ENCODE measurements around the gene PPP1R10.
A peak's percentile ranks its signal among the peaks of the same experiment; 100 is the strongest.

The PPP1R10 gene

GRCh38 chr6:30615219-30615957 lies 1.7 kb downstream of the PPP1R10 start:
- Mint-ChIP-seq H3K4me1 (ENCODE audit: low read depth in 2 of 2) (peaks cover 41 to 48% of the 10 kb centered on the region in 2 donors), H3K27me3 (no peaks in the 10 kb centered on the region), H3K27ac (peak overlapping the region; percentile 100), H3K4me3 (peak overlapping the region; percentile 95 to 97), H3K36me3 (ENCODE audit: insufficient read depth) (peaks cover 66% of the 10 kb centered on the region), H3K9me3 (no peaks in the 10 kb centered on the region)
- no peak for ATAC-seq (replicated peaks)
- peak; percentile 38 to 45 (median 43) for DNase-seq

- peaks cover 66% of the 10 kb centered on the region for H3K36me3 Mint-ChIP-seq (ENCODE audit: insufficient read depth)
- H3K4me3 Mint-ChIP-seq, result peak overlapping the region; percentile 95 to 97
- DNase-seq (peak; percentile 86 to 88 (median 87)), ATAC-seq (replicated peaks) (peak; percentile 59)
- no peaks in the 10 kb centered on the region for H3K9me3 Mint-ChIP-seq
- H3K27ac Mint-ChIP-seq, result peak overlapping the region; percentile 100
- no peaks in the 10 kb centered on the region for H3K27me3 Mint-ChIP-seq
- H3K4me1 Mint-ChIP-seq (ENCODE audit: low read depth in 2 of 2), result peaks cover 43 to 53% of the 10 kb centered on the region in 2 donors
These were observed 2.2 kb downstream of the PPP1R10 start for GRCh38 chr6:30614843-30615218.

- Mint-ChIP-seq H3K4me1 (ENCODE audit: low read depth in 2 of 2) (peaks cover 49 to 59% of the 10 kb centered on the region in 2 donors), H3K36me3 (ENCODE audit: insufficient read depth) (peaks cover 66% of the 10 kb centered on the region)
- peak in 1 of 3 experiments; percentile 24 for DNase-seq
These were observed 2.8 kb downstream of the PPP1R10 start for GRCh38 chr6:30614044-30614842.

GRCh38 chr6:30613251-30614043 lies 3.6 kb downstream of the PPP1R10 start:
- H3K36me3 Mint-ChIP-seq (ENCODE audit: insufficient read depth), result peaks cover 67% of the 10 kb centered on the region
- H3K4me1 Mint-ChIP-seq (ENCODE audit: low read depth in 2 of 2), result peaks cover 50 to 54% of the 10 kb centered on the region in 2 donors
- peak overlapping the region; percentile 34 to 97 for H3K4me3 Mint-ChIP-seq
- H3K9me3 Mint-ChIP-seq, result no peaks in the 10 kb centered on the region
- no peak for ATAC-seq (replicated peaks)
- no peak for DNase-seq
- peak overlapping the region; percentile 100 for H3K27ac Mint-ChIP-seq
- no peaks in the 10 kb centered on the region for H3K27me3 Mint-ChIP-seq

More at GRCh38 chr6:30614044-30614842, 2.8 kb downstream of the PPP1R10 start:
- peak overlapping the region; percentile 100 for H3K27ac Mint-ChIP-seq
- no peak for ATAC-seq (replicated peaks)
- peak overlapping the region; percentile 95 to 97 for H3K4me3 Mint-ChIP-seq
- H3K27me3 Mint-ChIP-seq, result no peaks in the 10 kb centered on the region
- no peaks in the 10 kb centered on the region for H3K9me3 Mint-ChIP-seq

GRCh38 chr6:30612687-30613248 lies 4.3 kb downstream of the PPP1R10 start:
- Mint-ChIP-seq H3K4me1 (ENCODE audit: low read depth in 2 of 2) (peaks cover 47 to 53% of the 10 kb centered on the region in 2 donors), H3K36me3 (ENCODE audit: insufficient read depth) (peaks cover 68% of the 10 kb centered on the region), H3K27me3 (no peaks in the 10 kb centered on the region), H3K4me3 (no peak overlapping the region), H3K27ac (peak overlapping the region; percentile 87 to 100), H3K9me3 (no peaks in the 10 kb centered on the region)
- DNase-seq, result no peak
- ATAC-seq (replicated peaks), result no peak

- H3K4me3 Mint-ChIP-seq, result no peak overlapping the region
- ATAC-seq (replicated peaks), result no peak
These were observed 4.8 kb downstream of the PPP1R10 start for GRCh38 chr6:30612213-30612612.

GRCh38 chr6:30611856-30612194 lies 5.2 kb downstream of the PPP1R10 start:
- Mint-ChIP-seq H3K4me3 (no peak overlapping the region), H3K27ac (peak overlapping the region; percentile 87 to 92), H3K27me3 (no peaks in the 10 kb centered on the region), H3K36me3 (ENCODE audit: insufficient read depth) (peaks cover 68% of the 10 kb centered on the region), H3K4me1 (ENCODE audit: low read depth in 2 of 2) (peaks cover 49 to 55% of the 10 kb centered on the region in 2 donors), H3K9me3 (no peaks in the 10 kb centered on the region)
- no peak for DNase-seq
- ATAC-seq (replicated peaks), result no peak

More at GRCh38 chr6:30612213-30612612, 4.8 kb downstream of the PPP1R10 start:
- H3K9me3 Mint-ChIP-seq, result no peaks in the 10 kb centered on the region
- H3K27ac Mint-ChIP-seq, result peak overlapping the region; percentile 87 to 92
- peaks cover 51 to 58% of the 10 kb centered on the region in 2 donors for H3K4me1 Mint-ChIP-seq (ENCODE audit: low read depth in 2 of 2)
- no peaks in the 10 kb centered on the region for H3K27me3 Mint-ChIP-seq
- DNase-seq, result no peak
- peaks cover 68% of the 10 kb centered on the region for H3K36me3 Mint-ChIP-seq (ENCODE audit: insufficient read depth)

GRCh38 chr6:30611150-30611855 lies 5.7 kb downstream of the PPP1R10 start:
- DNase-seq (no peak), ATAC-seq (replicated peaks) (no peak)
- Mint-ChIP-seq H3K9me3 (no peaks in the 10 kb centered on the region), H3K36me3 (ENCODE audit: insufficient read depth) (peaks cover 68% of the 10 kb centered on the region), H3K27me3 (no peaks in the 10 kb centered on the region), H3K4me1 (ENCODE audit: low read depth in 2 of 2) (peaks cover 50 to 55% of the 10 kb centered on the region in 2 donors), H3K4me3 (no peak overlapping the region), H3K27ac (peak overlapping the region; percentile 87 to 92)

- H3K4me1 Mint-ChIP-seq (ENCODE audit: low read depth in 2 of 2), result peaks cover 47 to 55% of the 10 kb centered on the region in 2 donors
- ATAC-seq (replicated peaks), result no peak
- no peak overlapping the region for H3K4me3 Mint-ChIP-seq
- no peaks in the 10 kb centered on the region for H3K9me3 Mint-ChIP-seq
- peak overlapping the region; percentile 87 to 92 for H3K27ac Mint-ChIP-seq
- DNase-seq, result no peak
- H3K36me3 Mint-ChIP-seq (ENCODE audit: insufficient read depth), result peaks cover 68% of the 10 kb centered on the region
- H3K27me3 Mint-ChIP-seq, result no peaks in the 10 kb centered on the region
These were observed 7.0 kb downstream of the PPP1R10 start for GRCh38 chr6:30610065-30610464.

GRCh38 chr6:30603961-30604360 lies 13.1 kb downstream of the PPP1R10 start:
- ATAC-seq (replicated peaks), result no peak
- Mint-ChIP-seq H3K9me3 (no peaks in the 10 kb centered on the region), H3K27me3 (no peaks in the 10 kb centered on the region), H3K4me3 (no peak overlapping the region), H3K36me3 (ENCODE audit: insufficient read depth) (peaks cover 93% of the 10 kb centered on the region), H3K4me1 (ENCODE audit: low read depth in 2 of 2) (peaks cover 21 to 35% of the 10 kb centered on the region in 2 donors), H3K27ac (peak overlapping the region in 1 of 2 donors; percentile 70)
- no peak for DNase-seq

GRCh38 chr6:30601815-30602641 lies 15.0 kb downstream of the PPP1R10 start:
- H3K4me1 Mint-ChIP-seq (ENCODE audit: low read depth in 2 of 2), result peaks cover 19 to 34% of the 10 kb centered on the region in 2 donors
- H3K36me3 Mint-ChIP-seq (ENCODE audit: insufficient read depth), result peaks cover 81% of the 10 kb centered on the region
- DNase-seq (no peak), ATAC-seq (replicated peaks) (no peak)
- H3K9me3 Mint-ChIP-seq, result no peaks in the 10 kb centered on the region
- peak overlapping the region in 1 of 2 donors; percentile 29 for H3K4me3 Mint-ChIP-seq
- peak overlapping the region; percentile 84 to 91 for H3K27ac Mint-ChIP-seq
- H3K27me3 Mint-ChIP-seq, result no peaks in the 10 kb centered on the region

GRCh38 chr6:30601436-30601814 lies 15.6 kb downstream of the PPP1R10 start:
- H3K4me3 Mint-ChIP-seq, result peak overlapping the region; percentile 6 to 29
- H3K9me3 Mint-ChIP-seq, result no peaks in the 10 kb centered on the region
- peaks cover 75% of the 10 kb centered on the region for H3K36me3 Mint-ChIP-seq (ENCODE audit: insufficient read depth)
- peak; percentile 74 for ATAC-seq (replicated peaks)
- no peaks in the 10 kb centered on the region for H3K27me3 Mint-ChIP-seq
- H3K4me1 Mint-ChIP-seq (ENCODE audit: low read depth in 2 of 2), result peaks cover 20 to 34% of the 10 kb centered on the region in 2 donors
- peak; percentile 26 to 35 (median 27) for DNase-seq
- H3K27ac Mint-ChIP-seq, result peak overlapping the region; percentile 84 to 91
